Stimulated activated effector memory CD8-positive, alpha-beta T cell treated with anti-CD3 and anti-CD28 coated beads, Interleukin-12 subunit alpha, Interleukin-12 subunit beta, amount 100 ng/mL, for 72 hours (primary cell): ENCODE results near the gene PNPLA3.
A peak's percentile ranks its signal among the peaks of the same experiment; 100 is the strongest.

Experiments used
- ATAC-seq: fragments of 150-1000 bp; cut with Tn5 transposase; 2 replicates; pipeline ENCODE4 v1.10.0; 2021
- DNase-seq, 2 donors: peaks; one replicate each; pipeline ENCODE4 v3.0.0; 2021 to 2022; ENCODE audit warnings: low spot score in 2 of 2
- H3K27ac Mint-ChIP-seq: one replicate; pipeline ENCODE4 v1.8.0; 2022; ENCODE audit warnings: mild to moderate bottlenecking, mixed read lengths
- H3K36me3 Mint-ChIP-seq: one replicate; pipeline ENCODE4 v1.8.0; 2022; ENCODE audit warnings: mild to moderate bottlenecking, mixed read lengths
- H3K4me1 Mint-ChIP-seq: one replicate; pipeline ENCODE4 v1.8.0; 2022; ENCODE audit warnings: mixed read lengths
- H3K4me3 Mint-ChIP-seq: one replicate; pipeline ENCODE4 v1.8.0; 2022; ENCODE audit warnings: mild to moderate bottlenecking, mixed read lengths
- H3K9me3 Mint-ChIP-seq: one replicate; pipeline ENCODE4 v1.8.0; 2022; ENCODE audit warnings: mixed read lengths

The PNPLA3 gene

DNA sequence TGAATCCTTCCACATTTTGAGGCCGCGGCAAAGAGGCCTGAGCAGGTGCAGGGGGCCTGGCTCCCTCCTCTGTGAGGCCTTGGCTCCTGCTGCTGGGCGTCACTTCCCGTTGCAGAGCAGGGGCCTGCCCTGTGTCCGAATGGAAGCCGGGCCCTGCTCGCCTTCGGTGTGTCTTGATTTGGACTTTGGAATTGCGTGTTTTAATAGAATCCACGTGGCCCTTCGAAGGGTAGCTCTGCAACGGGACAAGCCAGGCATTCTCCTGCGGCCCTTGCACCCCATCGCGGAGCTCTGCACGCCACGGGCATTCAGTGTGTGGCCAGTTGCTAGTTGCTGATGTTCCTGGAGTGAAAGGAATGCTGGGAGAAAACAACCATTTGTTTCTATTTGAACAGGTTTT is 57.4 kb downstream of the PNPLA3 start:
- Mint-ChIP-seq H3K36me3 (peaks cover 100% of the 10 kb centered on the region), H3K4me1 (no peaks in the 10 kb centered on the region), H3K4me3 (no peak overlapping the region), H3K27ac (no peak overlapping the region), H3K9me3 (no peaks in the 10 kb centered on the region)
- no peak for DNase-seq
- ATAC-seq: no peak

DNA sequence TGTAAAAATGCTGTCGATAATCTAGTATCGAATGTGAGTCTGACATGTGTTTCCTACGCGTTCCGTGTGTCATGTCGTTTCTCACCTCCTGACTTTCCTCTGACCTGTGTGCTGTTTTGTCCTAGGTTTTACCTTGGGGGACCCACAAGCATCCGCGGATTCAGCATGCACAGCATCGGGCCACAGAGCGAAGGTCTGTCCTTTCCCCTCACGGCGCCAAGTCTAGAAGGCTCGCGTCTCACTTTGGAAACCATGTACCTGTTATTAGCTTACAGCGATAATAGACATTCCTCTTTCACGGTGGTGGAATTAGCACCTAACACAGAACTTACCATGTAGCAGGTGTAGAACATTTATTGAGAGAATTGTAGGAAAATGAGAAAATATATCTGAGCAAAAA is 60.2 kb downstream of the PNPLA3 start:
- H3K9me3 Mint-ChIP-seq: no peaks in the 10 kb centered on the region
- H3K36me3 Mint-ChIP-seq: peaks cover 100% of the 10 kb centered on the region
- no peak overlapping the region for H3K4me3 Mint-ChIP-seq
- H3K27ac Mint-ChIP-seq: no peak overlapping the region
- H3K4me1 Mint-ChIP-seq: no peaks in the 10 kb centered on the region
- DNase-seq (no peak), ATAC-seq (no peak)

DNA sequence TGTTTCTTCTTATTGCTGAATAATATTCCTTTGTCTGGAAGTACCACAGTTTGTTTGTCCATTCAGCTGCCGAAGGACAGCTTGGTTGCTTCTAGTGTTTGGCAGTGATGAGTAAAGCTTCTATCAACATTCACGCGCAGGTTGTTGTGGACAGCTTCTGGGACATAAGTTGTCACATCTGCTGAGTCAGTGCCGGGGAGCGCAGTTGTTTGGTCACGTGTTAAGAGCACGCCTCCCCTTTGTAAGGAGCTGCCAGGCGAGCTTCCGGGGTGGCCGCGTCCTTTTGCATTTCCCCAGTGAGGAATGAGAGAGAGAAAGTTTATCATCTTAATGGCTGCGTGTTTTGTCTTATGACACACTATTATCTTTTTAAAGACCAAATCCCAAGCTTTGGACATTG is 61.9 kb downstream of the PNPLA3 start:
- Mint-ChIP-seq H3K4me1 (no peaks in the 10 kb centered on the region), H3K9me3 (no peaks in the 10 kb centered on the region), H3K27ac (no peak overlapping the region), H3K36me3 (peaks cover 100% of the 10 kb centered on the region), H3K4me3 (no peak overlapping the region)
- ATAC-seq (no peak), DNase-seq (no peak)

DNA sequence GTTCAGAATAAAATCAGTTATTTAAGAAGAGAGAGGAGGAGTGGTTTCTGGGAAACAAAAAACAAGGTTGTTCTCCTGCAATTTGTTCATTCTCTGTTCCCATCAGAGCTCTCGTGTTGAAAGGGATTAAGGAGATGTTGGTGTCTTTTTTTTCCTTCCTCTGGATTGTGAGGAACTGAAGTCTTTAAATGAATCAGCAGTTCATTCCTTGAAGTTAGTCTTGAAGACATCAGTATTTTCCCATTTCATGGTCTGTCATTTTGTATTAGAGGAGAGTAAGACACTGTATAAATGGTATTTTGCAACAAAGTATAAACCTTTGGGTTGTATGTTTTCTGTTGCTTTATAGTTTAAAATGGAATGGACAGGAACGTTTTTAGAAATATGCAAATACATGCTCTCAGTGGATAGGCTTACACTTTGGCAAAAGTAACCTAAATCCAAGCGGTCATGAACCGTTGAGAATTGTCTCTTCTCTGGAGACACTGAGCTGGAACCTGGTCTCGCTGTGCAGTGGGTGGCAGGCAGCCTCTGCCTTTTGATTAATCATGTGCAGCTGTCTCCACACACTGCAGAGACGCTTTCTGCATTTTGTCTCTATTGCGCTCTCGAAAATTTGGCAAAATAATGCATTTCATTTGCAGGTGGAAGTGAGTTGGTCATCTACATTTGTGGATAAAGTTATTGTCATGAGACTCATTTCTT is 64.7 kb downstream of the PNPLA3 start:
- Mint-ChIP-seq H3K4me1 (peaks cover 5% of the 10 kb centered on the region), H3K9me3 (no peaks in the 10 kb centered on the region), H3K27ac (no peak overlapping the region), H3K4me3 (no peak overlapping the region), H3K36me3 (peaks cover 100% of the 10 kb centered on the region)
- no peak for ATAC-seq
- no peak for DNase-seq

DNA sequence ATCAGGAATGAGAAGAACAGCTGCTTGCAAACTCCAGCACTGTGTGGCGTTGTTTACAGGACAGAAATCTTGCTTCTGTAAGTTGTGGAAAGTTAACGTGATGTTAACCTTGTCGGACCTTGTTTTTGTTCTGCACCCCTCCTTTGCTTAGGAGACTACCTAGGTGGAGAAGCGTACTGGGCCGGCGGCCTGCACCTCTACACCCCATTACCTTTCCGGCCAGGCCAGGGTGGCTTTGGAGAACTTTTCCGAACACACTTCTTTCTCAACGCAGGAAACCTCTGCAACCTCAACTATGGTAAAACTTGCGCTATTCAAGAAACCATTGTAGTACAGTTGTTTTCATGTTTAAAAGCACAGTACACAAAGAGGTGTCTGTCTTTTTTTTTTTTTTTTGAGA is 65.4 kb downstream of the PNPLA3 start:
- no peak for ATAC-seq
- H3K27ac Mint-ChIP-seq: no peak overlapping the region
- no peak for DNase-seq
- no peaks in the 10 kb centered on the region for H3K9me3 Mint-ChIP-seq
- peaks cover 11% of the 10 kb centered on the region for H3K4me1 Mint-ChIP-seq
- no peak overlapping the region for H3K4me3 Mint-ChIP-seq
- peaks cover 98% of the 10 kb centered on the region for H3K36me3 Mint-ChIP-seq

DNA sequence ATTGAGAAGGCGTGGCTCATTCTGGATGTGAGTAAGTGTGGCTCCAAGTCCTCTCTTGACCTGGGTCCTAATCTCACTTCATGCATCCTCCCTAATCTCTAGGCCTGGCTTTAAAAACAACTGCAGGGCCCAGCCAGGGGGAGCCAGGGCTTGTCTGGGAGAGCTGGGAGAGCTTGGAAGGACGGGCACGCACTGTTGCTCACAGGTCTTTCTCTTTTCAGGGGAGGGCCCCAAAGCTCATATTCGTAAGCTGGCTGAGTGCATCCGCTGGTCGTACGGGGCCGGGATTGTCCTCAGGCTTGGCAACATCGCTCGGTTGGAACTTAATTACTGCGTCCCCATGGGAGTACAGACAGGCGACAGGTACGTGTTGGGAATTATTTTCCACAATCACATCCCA is 66.4 kb downstream of the PNPLA3 start:
- ATAC-seq (no peak), DNase-seq (no peak)
- Mint-ChIP-seq H3K36me3 (peaks cover 94% of the 10 kb centered on the region), H3K4me1 (peaks cover 14% of the 10 kb centered on the region), H3K9me3 (no peaks in the 10 kb centered on the region), H3K4me3 (no peak overlapping the region), H3K27ac (peak overlapping the region; percentile 21)

DNA sequence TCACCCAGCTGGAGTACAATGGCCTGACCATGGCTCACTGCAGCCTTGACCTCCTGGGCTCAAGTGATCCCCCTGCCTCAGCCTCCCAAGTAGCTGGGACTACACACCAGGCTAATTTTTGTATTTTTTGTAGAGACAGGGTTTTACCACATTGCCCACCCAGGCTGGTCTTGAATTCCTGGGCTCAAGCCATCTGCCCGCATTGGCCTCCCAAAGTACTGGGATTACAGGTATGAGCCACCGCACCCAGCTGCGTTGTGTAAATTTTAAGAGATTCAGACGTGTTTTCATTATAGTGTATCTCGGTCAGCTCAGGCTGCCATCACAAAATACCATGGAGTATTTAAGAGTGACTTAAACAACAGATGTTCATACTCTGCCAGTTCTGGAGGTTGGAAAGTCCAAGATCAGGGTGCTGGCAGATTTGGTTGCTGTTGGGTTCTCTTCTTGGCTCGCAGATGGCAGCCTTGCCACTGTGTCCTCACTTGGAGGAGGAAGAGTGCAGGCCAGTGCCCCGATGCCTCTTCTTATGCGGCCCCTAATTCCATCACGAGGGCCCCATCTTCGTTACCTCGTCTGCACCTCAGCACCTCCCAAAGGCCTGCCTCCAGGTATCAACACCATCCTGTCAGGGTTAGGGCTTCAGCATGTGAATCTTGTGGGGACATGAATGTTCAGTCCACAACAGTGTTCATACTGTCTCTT is 67.9 kb downstream of the PNPLA3 start:
- no peak overlapping the region for H3K27ac Mint-ChIP-seq

DNA sequence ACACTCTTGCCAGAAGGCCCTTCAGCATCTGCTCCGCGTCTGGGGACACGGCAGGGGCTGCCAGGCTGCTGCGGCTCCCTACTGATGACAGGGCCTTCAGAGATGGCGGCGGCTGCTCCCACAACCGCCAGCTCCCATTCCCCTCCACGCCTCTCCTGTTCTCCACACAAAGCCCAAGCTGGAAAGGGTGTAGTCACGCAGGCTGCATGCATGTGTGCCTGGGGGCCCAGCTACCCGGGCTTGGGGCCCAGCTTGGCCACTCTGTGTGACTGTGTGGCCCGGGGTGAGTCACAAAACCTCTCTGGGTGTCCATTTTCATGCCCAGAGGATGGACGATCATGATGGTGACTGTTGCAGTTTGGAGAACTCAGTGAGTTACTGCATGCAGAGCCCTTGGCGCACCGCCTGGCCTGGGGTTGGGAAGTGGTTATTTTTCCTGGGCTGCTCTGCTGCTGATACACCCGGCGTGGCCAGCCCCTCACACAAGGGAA is 68.8 kb downstream of the PNPLA3 start:
- Mint-ChIP-seq H3K4me3 (no peak overlapping the region), H3K36me3 (peaks cover 86% of the 10 kb centered on the region), H3K9me3 (no peaks in the 10 kb centered on the region), H3K4me1 (peaks cover 36% of the 10 kb centered on the region), H3K27ac (no peak overlapping the region)
- ATAC-seq (no peak), DNase-seq (no peak)

More for the DNA sequence above, 67.9 kb downstream of the PNPLA3 start:
- Mint-ChIP-seq H3K36me3 (peaks cover 86% of the 10 kb centered on the region), H3K4me1 (peaks cover 28% of the 10 kb centered on the region), H3K4me3 (no peak overlapping the region), H3K9me3 (no peaks in the 10 kb centered on the region)
- ATAC-seq (no peak), DNase-seq (no peak)

DNA sequence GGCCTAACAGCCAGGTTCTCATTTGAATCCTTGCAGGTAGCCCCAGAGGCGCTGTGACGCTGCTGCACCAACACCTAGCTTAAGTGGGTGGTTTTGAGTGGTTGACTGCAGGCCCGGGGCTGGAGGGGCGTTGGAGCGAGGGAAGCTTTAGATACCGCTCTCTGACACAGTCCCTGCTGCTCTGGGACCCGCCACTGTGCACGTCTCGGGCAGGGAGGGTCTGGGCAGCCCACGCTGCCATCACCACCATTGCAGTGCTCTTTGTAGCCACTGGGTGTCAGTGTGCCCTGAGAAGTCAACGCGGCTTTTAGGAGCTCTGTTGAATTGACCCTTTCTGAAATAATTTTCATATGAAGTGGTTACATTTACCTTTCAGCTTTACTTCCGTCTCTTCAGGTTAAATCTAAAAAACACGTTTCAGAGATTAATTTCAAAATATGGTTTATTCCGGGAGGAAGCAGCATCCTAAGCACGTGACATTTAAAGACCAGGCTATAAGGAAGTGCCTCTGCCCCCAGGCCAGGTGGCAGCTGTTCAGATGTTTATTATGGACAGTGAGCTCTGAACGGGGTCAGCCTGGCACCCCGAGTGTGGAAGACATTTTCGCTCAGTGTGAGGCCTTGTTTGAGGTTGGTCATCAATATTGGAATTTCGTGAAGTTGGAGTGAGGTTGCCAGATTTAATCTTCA is 69.6 kb downstream of the PNPLA3 start:
- Mint-ChIP-seq H3K36me3 (peaks cover 86% of the 10 kb centered on the region), H3K4me1 (peaks cover 36% of the 10 kb centered on the region), H3K9me3 (no peaks in the 10 kb centered on the region), H3K27ac (peak overlapping the region; percentile 94), H3K4me3 (no peak overlapping the region)
- ATAC-seq: peak; percentile 73
- peak; percentile 41 to 77 for DNase-seq

DNA sequence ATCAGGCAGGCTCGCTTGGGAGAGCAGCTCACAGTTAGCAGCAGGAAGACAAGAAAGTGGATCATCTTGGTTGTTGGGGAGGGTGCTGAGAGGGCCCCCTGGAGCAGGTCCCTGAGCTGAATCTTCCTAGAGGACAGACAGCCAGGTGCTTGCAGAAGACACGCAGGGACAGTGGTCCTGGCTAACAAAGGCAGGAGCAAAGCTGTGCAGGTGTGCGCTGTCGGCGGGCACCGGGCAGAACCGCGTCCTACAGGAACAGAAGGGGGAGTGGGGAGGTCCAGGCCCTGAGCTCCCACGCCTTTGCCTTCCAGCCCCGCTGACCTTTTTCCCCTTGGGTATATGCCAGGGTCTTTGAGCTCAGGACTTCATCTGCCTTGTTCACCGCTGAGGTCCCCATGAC is 70.4 kb downstream of the PNPLA3 start:
- DNase-seq (no peak), ATAC-seq (no peak)
- H3K9me3 Mint-ChIP-seq: no peaks in the 10 kb centered on the region
- H3K4me1 Mint-ChIP-seq: peaks cover 36% of the 10 kb centered on the region
- H3K4me3 Mint-ChIP-seq: peak overlapping the region; percentile 91
- H3K36me3 Mint-ChIP-seq: peaks cover 86% of the 10 kb centered on the region
- H3K27ac Mint-ChIP-seq: peak overlapping the region; percentile 94

DNA sequence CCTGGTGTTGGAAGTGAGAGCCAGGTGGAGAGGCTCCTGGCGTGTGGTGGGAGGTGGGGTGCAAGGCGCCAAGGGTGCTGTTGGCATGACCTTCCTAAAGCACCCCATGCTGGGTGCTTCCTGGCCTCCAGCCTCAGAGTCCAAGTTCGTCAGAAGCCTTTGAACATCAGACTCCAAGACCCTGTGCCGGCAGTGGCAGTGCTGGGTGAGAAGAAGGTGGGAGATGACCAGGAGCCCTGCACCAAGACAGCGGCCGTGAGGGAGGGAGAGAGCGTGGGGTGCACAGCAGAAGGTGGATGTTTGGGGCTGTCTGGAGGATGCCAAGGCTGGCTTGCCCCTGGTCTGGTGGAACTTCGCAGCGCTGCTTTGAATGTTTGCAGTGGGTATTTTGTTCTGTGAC is 70.8 kb downstream of the PNPLA3 start:
- DNase-seq: no peak
- Mint-ChIP-seq H3K36me3 (peaks cover 86% of the 10 kb centered on the region), H3K27ac (peak overlapping the region; percentile 94), H3K4me1 (peaks cover 36% of the 10 kb centered on the region), H3K4me3 (peak overlapping the region; percentile 91), H3K9me3 (no peaks in the 10 kb centered on the region)
- ATAC-seq: no peak

DNA sequence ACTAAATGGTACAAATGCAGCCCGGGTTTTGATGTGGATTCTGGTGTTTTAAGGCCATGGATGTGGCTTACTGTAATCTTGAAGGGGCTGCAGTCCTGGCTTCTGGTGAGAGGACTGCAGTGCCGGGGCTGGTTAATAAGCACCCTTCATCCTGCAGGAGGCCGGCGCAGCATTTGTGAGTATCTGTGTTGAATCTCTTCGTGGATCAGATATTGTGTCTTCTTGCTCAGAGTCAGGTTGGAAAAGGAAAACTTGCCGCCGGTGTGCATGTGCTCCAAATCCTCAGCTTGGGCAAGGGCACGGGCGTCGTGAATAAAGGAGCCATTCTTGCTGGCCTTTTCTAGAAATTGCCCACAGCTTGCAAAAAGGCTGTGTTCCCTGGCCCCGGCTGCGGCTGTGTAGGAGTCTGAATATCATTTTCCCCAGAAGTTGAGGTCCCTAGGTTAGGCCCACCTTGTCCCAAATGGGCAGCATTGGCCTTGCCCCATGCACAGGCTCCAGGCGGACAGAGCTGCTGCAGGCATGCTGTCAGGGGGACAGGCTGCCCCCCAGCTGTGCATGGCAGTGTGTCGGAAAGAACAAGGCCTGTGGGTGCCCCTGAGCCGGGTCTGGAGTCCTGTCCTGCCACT is 71.6 kb downstream of the PNPLA3 start:
- Mint-ChIP-seq H3K9me3 (no peaks in the 10 kb centered on the region), H3K36me3 (peaks cover 79% of the 10 kb centered on the region), H3K4me1 (peaks cover 36% of the 10 kb centered on the region), H3K27ac (peak overlapping the region; percentile 94), H3K4me3 (peak overlapping the region; percentile 91)
- ATAC-seq (no peak), DNase-seq (no peak)

DNA sequence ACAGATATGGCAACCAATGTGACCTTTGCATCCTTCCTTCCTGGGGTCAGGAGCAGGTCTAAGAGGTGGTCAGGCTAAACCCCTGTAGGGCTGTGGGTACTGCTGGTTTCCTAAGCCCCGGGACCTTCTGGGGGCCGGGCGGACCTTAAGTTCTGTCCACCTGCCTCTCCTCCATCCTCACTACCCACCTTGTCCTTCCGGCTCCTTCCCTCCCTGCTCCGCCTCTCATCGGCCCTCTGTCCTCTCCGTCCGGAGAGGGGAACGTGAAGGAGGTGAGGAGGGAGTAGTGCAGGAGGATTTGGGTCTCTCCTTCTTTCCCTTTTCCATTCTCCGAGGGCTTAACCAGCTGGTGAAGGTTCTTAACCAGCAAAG is 72.2 kb downstream of the PNPLA3 start:
- H3K4me1 Mint-ChIP-seq: peaks cover 36% of the 10 kb centered on the region
- peak overlapping the region; percentile 94 for H3K27ac Mint-ChIP-seq
- no peak for DNase-seq
- no peaks in the 10 kb centered on the region for H3K9me3 Mint-ChIP-seq
- peak; percentile 32 for ATAC-seq
- peaks cover 76% of the 10 kb centered on the region for H3K36me3 Mint-ChIP-seq
- H3K4me3 Mint-ChIP-seq: peak overlapping the region; percentile 91

DNA sequence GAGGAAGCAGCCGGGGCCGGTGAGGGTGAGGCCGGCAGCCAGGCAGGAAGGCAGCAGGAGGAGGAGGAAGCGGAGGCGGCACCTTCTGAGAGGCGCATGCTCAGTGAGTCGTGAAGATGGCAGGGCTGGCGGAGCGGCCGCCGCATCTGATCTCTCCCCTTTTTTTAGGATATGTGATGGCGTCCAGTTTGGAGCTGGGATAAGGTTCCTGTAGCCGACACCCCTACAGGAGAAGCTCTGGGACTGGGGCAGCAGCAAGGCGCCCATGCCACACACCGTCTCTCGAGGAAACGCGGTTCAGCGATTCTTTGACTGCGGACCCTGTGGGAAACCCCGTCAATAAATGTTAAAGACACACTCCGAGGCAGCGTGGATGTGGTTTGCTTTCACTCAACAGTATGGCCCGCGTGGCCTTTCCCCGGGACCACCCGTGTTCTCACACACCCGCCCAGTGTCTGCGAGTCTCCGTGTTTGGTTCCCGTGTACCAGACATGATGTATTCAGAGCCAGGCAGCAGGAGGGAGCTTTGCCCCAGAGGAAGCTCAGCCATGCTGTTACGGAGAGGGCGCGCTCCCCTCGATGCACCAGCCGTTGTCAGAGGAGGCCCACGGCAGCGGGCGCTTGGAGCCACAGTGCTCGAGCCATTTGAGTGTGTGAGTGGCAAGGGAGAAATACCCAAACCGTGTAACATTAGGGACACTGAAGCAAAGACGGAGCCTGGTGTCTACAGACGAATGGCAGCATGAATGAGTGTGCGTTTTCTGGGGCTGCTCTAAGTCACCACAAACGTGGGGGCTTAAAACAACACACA is 72.8 kb downstream of the PNPLA3 start:
- ATAC-seq: peak; percentile 86
- Mint-ChIP-seq H3K4me1 (peaks cover 36% of the 10 kb centered on the region), H3K27ac (peak overlapping the region; percentile 94)

DNA sequence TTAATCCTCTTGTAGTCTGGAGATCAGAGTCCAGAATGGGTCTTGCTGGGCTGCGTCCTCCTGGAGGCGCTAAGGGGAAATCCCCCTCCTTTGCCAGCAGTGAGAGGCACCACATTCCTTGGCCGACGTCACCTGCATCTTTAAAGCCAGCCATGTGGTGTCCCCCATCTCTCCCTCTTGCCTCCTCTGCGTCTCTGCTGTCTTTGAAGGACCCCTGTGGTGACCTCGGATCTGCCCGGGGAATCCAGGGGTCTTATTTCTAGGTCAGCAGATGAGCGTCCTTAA is 73.3 kb downstream of the PNPLA3 start:
- Mint-ChIP-seq H3K4me1 (peaks cover 36% of the 10 kb centered on the region), H3K27ac (peak overlapping the region; percentile 94), H3K36me3 (peaks cover 70% of the 10 kb centered on the region)

More for the DNA sequence above, 72.8 kb downstream of the PNPLA3 start:
- DNase-seq: peak; percentile 43 to 83
- H3K36me3 Mint-ChIP-seq: peaks cover 75% of the 10 kb centered on the region
- peak overlapping the region; percentile 91 for H3K4me3 Mint-ChIP-seq
- H3K9me3 Mint-ChIP-seq: no peaks in the 10 kb centered on the region

More for the DNA sequence above, 73.3 kb downstream of the PNPLA3 start:
- Mint-ChIP-seq H3K9me3 (no peaks in the 10 kb centered on the region), H3K4me3 (peak overlapping the region; percentile 91)
- DNase-seq (no peak), ATAC-seq (no peak)
